Heart left ventricle (tissue), 13 donors: Measurements from ENCODE around the gene ZAP70.

ENCODE experiments used
- CTCF ChIP-seq, 12 donors: fragments of 200-600 bp; sonication (generic) in 4 of 12; IDR thresholded peaks; one replicate each; pipeline versions ENCODE4 v1.5.0 to v1.8.0; 2018 to 2022; ENCODE audit warnings: antibody characterized with exemption in 12 of 12, mild to moderate bottlenecking in 5 of 12
- POLR2A ChIP-seq, 2 donors: fragments of 450-650 bp; IDR thresholded peaks; one replicate each; pipeline ENCODE4 v1.6.1; 2017; ENCODE audit warnings: antibody characterized with exemption in 2 of 2, mild to moderate bottlenecking in 2 of 2, moderate library complexity in 2 of 2
- donor health status: ischemic (EF 13 %, LVEDD 7.1; RV severe dilation, severe dysfunction).
- donor health status: DM: no; HTN: yes; CAD: no.
- donor health status: DM: no; HTN: no; CAD: no.
- donor health status: ischemic (EF 25% LVEDD 6.9; RV normal size, moderate dysfunction).
- donor health status: ischemic (EF 25% LVEDD 5.7; RV mildly dilated, moderate dysfunction).
- donor health status: ischemic (EF 35%, LVEDD 5.7; RV mildly dilated, moderate dysfunction).
- donor health status: nonischemic (EF 11% LVEDD 7.7; RV severe dilation, severe dysfunction).
- donor health status: DM: yes; HTN: yes; CAD: no.
- donor health status: PGD.
- donor health status: ischemic (EF 29% LVEDD 5.4; RV normal size, mild dysfunction).
- donor health status: nonischemic (EF 23%, LVEDD 6.1; RV moderate dilation, normal function).

GRCh38 chr2:97732436-97733340 is 19.3 kb downstream of the ZAP70 start:
- TF ChIP-seq POLR2A (IDR thresholded peaks at IDR 0.05) (no peak), CTCF (IDR thresholded peaks at IDR 0.05) (no peak)
